Choroid plexus epithelial cell (primary cell): ENCODE results near the gene GLP2R.

Experiments used
- DNase-seq: peaks from one replicate; pipeline ENCODE4 v3.0.0-alpha.2; 2010; ENCODE audit warnings: low read depth
- H3K4me3 ChIP-seq: 2 replicates; pipeline ENCODE4 v1.5.1; 2011; ENCODE audit warnings: low read depth, mild to moderate bottlenecking, control low read depth, low read length, moderate library complexity
- CTCF ChIP-seq: conservative IDR thresholded peaks from 2 replicates; pipeline ENCODE4 v1.5.1; 2011; ENCODE audit warnings: low read depth, mild to moderate bottlenecking, control low read depth, inconsistent platforms, low read length, moderate library complexity

GLP2R gene

DNA sequence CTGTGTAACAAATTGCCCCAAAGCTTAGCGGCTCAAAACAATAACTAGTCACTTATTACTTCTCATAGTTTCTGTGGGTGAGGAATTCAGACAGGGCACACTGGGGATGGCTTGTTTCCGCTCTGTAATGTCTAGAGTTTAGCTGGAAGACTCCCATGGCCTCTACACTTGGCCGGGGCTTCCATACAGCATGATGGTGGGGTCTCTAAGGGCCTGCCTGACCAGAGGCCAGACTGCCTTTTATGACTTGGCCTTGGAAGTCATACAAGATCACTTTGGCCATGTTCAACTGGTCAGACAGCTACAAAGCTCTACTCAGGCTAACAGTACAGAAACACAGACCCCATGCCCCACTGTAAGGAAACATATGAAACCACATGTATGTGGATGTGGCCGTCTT lies 8.2 kb downstream of the GLP2R start:
- no peak for DNase-seq
- TF ChIP-seq CTCF, result no peak
- H3K4me3 ChIP-seq, result no peak overlapping the region

GRCh38 chr17:9837551-9838471 lies 12.1 kb downstream of the GLP2R start:
- TF ChIP-seq CTCF, result no peak
- no peak overlapping the region for H3K4me3 ChIP-seq
- DNase-seq, result peak; percentile 90

GRCh38 chr17:9839433-9839832 lies 13.7 kb downstream of the GLP2R start:
- peak; percentile 40 for DNase-seq
- no peak overlapping the region for H3K4me3 ChIP-seq
- peak; percentile 53 for TF ChIP-seq CTCF

DNA sequence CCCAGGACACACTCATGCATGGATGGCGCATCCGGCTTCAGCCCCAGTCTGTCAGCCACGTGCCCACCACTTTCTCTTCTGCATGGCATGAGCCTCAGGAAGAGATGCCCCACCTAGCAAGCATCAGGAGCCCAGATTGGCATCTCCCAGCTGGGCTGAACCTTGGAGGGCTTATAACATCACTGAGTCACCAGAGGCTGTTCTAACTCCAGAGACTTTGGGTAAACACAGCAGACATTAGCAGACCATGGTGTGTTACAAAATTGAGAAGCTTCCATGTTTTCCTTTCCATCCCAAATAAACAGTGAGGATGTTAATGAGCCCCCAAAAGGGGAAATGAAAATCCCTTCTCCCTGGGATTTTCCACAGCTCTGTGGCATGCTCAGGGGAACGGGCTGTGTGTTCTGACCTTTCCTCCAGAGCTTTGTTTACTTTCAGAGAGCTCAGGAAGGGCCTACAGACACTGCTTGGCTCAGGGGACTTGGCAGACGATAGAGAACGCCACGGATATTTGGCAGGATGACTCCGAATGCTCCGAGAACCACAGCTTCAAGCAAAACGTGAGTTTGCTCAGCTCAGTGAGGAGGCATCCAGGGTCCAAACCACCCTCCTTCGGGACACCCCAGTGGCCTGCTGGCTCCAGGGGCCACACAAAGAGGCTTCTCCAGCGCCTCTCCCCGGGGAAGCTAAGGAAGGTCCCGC lies 16.5 kb downstream of the GLP2R start:
- H3K4me3 ChIP-seq, result no peak overlapping the region
- DNase-seq, result peak; percentile 85
- TF ChIP-seq CTCF, result no peak

GRCh38 chr17:9843152-9844010 lies 17.7 kb downstream of the GLP2R start:
- DNase-seq, result peak; percentile 43
- no peak overlapping the region for H3K4me3 ChIP-seq
- TF ChIP-seq CTCF, result no peak

DNA sequence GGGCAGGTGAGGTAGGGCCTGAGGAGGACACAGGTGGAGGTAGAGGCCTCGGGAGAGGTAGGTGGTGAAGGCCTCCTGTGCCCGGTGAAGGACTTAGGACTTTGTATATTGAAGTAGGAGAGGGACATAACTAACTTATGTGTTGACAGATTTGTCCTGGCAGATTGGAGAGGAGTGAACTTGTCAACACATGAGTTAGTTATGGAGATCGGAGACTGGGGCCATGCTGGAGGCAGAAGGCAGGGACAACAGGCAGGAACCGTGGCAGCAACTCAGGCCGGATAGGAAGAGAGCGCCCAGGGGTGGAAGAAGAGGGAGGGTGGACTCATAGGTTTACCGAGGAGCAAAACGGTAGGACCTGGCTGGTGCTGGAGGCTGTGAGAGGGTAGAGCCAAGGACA lies 18.4 kb downstream of the GLP2R start:
- DNase-seq, result no peak
- no peak for TF ChIP-seq CTCF
- no peak overlapping the region for H3K4me3 ChIP-seq
